Esophagus squamous epithelium (tissue), 5 donors: ENCODE measurements around the gene SLC9B2. TPM values are rescaled to one million over a fixed set of nuclear protein-coding genes. Genes with fewer than 3 reads are reported as not detected.

Experiments
- DNase-seq: peaks from one replicate; lab custom pipeline; 2025; lab: John Stamatoyannopoulos, UW
- H3K27ac ChIP-seq, 4 donors: fragments of 200-600 bp; sonication (generic); one replicate each; pipeline ENCODE4 v1.5.1; 2016 to 2019; ENCODE audit warnings: mild to moderate bottlenecking in 1 of 4
- H3K27me3 ChIP-seq, 4 donors: fragments of 200-600 bp; sonication (generic); 1 replicate in 3 of 4; 2 replicates in 1 of 4; pipeline versions ENCODE4 v1.5.1 to v1.6.0; 2017 to 2021; ENCODE audit warnings: antibody characterized with exemption in 1 of 4
- H3K36me3 ChIP-seq, 3 donors: fragments of 200-600 bp; sonication (generic); one replicate each; pipeline ENCODE4 v1.5.1; 2016 to 2019
- H3K4me1 ChIP-seq, 3 donors: fragments of 200-600 bp; sonication (generic); one replicate each; pipeline ENCODE4 v1.5.1; 2017 to 2019
- H3K4me3 ChIP-seq, 4 donors: fragments of 200-600 bp; sonication (generic); 1 replicate in 3 of 4; 2 replicates in 1 of 4; pipeline ENCODE4 v1.5.1; 2016 to 2019; ENCODE audit warnings: mild to moderate bottlenecking in 2 of 4, moderate library complexity in 1 of 4
- H3K9me3 ChIP-seq, 3 donors: fragments of 200-600 bp; sonication (generic); one replicate each; pipeline ENCODE4 v1.5.1; 2016 to 2019
- POLR2A ChIP-seq, 4 donors: fragments of 450-650 bp; IDR thresholded peaks; one replicate each; pipeline ENCODE4 v1.6.1; 2017; ENCODE audit warnings: antibody characterized with exemption in 4 of 4, mild to moderate bottlenecking in 4 of 4, moderate library complexity in 3 of 4
- WGBS, 2 donors: methylation state at CpG; one replicate each; pipeline ENCODE4 v1.1.5; 2018; 5-methylcytosine and 5-hydroxymethylcytosine counted together
- intact Hi-C: fragments of 100-400 bp; cut with DNase I; formaldehyde crosslinking; loops from one replicate; pipeline ENCODE4 v1.15.0; 2022
- total RNA-seq, 4 donors: library from RNA; depleted of rRNA; stranded (reverse); fragments of >200 nt; gene quantifications; one replicate each; pipeline ENCODE4 v1.1.0, GENCODE V29; 2016
- TF ChIP-seq, protein P1 (sequence below), 6 experiments: fragments of 450-650 bp in 4 of 6; fragments of 200-600 bp in 2 of 6; sonication (generic) in 2 of 6; IDR thresholded peaks; one replicate each; pipeline ENCODE4 v1.5.1; 2016 to 2019; ENCODE audit warnings: antibody characterized with exemption in 6 of 6, mild to moderate bottlenecking in 4 of 6, moderate library complexity in 4 of 6
- donor health status: DM: yes; HTN: yes; CAD: no.

The SLC9B2 gene
- total RNA-seq, 4 donors from 2014 or later, result 5.0 to 12.6 (median 8.9) TPM

- H3K4me1 ChIP-seq, result no peaks in the 10 kb centered on the region
- H3K36me3 ChIP-seq, result peaks cover 0 to 19% (median 0%) of the 10 kb centered on the region in 3 donors
- no peaks in the 10 kb centered on the region for H3K9me3 ChIP-seq
- H3K27ac ChIP-seq, result no peak overlapping the region
- intact Hi-C loops, result no loop called here
- whole genome bisulfite sequencing, 2 donors, result 31 to 34% methylated on average over 2 of the region's 2 CpGs
- no peaks in the 10 kb centered on the region for H3K27me3 ChIP-seq
- TF ChIP-seq, protein P1, sequence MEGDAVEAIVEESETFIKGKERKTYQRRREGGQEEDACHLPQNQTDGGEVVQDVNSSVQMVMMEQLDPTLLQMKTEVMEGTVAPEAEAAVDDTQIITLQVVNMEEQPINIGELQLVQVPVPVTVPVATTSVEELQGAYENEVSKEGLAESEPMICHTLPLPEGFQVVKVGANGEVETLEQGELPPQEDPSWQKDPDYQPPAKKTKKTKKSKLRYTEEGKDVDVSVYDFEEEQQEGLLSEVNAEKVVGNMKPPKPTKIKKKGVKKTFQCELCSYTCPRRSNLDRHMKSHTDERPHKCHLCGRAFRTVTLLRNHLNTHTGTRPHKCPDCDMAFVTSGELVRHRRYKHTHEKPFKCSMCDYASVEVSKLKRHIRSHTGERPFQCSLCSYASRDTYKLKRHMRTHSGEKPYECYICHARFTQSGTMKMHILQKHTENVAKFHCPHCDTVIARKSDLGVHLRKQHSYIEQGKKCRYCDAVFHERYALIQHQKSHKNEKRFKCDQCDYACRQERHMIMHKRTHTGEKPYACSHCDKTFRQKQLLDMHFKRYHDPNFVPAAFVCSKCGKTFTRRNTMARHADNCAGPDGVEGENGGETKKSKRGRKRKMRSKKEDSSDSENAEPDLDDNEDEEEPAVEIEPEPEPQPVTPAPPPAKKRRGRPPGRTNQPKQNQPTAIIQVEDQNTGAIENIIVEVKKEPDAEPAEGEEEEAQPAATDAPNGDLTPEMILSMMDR (IDR thresholded peaks at IDR 0.05), result no peak
- TF ChIP-seq POLR2A (IDR thresholded peaks at IDR 0.05), result no peak
- no peak for DNase-seq
- H3K4me3 ChIP-seq, result no peak overlapping the region
Measured at GRCh38 chr4:103050736-103051436, 25.7 kb downstream of the SLC9B2 start.

DNA sequence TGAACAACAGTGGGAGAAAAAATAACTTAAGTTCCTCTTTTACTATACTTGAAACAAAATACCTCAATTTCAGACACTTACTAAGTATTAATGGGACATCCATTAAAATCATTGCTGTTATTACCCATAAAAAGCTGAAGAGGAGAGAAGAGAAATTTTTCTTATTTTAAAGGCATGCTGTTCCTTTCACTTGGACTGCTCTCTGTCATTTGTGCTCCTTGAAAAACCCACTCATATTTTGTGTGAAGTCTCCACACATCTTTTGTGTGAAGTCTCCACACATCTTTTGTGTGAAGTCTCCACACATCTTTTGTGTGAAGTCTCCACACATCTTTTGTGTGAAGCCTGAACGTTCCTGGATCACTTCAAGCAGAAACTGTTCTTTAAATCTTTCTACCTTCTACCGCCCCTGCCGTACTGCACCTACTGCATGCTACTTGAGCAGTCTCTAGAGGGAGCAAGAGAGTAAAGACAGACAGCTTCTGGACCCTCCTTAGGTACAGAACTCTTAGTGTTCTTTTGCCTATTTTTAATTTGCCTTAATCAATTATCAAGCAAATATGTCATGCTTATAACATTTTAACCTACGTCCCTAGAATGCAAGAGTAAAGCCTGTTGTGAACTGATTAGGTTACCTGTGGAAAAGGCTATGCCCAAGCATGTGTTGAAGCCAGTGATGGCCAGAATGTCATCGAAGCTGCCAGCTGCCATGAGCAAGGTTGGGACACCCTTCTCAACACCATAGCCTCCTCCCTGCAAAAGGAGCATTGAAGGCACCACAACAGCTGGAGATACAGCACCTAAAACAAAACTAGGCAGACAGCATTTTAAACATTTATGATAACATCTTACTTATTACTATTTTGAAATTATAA is 29.9 kb downstream of the SLC9B2 start:
- TF ChIP-seq, protein P1 (IDR thresholded peaks at IDR 0.05), result peak in 5 of 6 experiments; percentile 38 to 60 (median 49)
- TF ChIP-seq POLR2A (IDR thresholded peaks at IDR 0.05), result no peak
- H3K4me3 ChIP-seq, result no peak overlapping the region
- no peaks in the 10 kb centered on the region for H3K4me1 ChIP-seq
- intact Hi-C loops, result no loop called here
- DNase-seq, result no peak
- H3K27me3 ChIP-seq, result no peaks in the 10 kb centered on the region
- 44 to 53% methylated on average over 5 of the region's 5 CpGs for WGBS, 2 donors
- no peaks in the 10 kb centered on the region for H3K9me3 ChIP-seq
- no peak overlapping the region for H3K27ac ChIP-seq
- H3K36me3 ChIP-seq, result peaks cover 0 to 38% (median 0%) of the 10 kb centered on the region in 3 donors

DNA sequence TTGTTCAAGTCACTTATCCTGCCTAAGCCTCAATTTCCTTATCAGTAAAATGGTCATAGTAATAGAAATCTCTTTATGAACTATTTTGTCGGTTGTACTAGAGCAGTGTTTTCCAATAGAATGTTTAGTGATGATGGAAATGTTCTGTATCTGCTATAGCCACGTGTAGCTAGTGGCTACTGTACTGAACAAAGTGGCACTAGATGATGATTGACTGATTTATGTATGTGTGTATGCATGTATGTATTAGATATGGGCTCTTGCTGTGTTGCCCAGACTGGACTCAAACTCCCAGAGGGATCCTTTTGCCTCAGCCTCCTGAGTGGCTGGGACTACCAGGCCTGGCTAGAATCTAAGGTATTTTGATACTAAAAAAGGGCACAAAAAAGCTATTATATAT is 32.4 kb downstream of the SLC9B2 start:
- H3K9me3 ChIP-seq, result no peaks in the 10 kb centered on the region
- no peak overlapping the region for H3K4me3 ChIP-seq
- TF ChIP-seq POLR2A (IDR thresholded peaks at IDR 0.05), result no peak
- TF ChIP-seq, protein P1 (IDR thresholded peaks at IDR 0.05), result no peak
- DNase-seq, result no peak
- peaks cover 0 to 28% (median 0%) of the 10 kb centered on the region in 3 donors for H3K36me3 ChIP-seq
- intact Hi-C loops, result no loop called here
- WGBS, 2 donors, result 81 to 88% methylated on average over 2 of the region's 2 CpGs
- H3K4me1 ChIP-seq, result no peaks in the 10 kb centered on the region
- H3K27ac ChIP-seq, result no peak overlapping the region
- no peaks in the 10 kb centered on the region for H3K27me3 ChIP-seq

DNA sequence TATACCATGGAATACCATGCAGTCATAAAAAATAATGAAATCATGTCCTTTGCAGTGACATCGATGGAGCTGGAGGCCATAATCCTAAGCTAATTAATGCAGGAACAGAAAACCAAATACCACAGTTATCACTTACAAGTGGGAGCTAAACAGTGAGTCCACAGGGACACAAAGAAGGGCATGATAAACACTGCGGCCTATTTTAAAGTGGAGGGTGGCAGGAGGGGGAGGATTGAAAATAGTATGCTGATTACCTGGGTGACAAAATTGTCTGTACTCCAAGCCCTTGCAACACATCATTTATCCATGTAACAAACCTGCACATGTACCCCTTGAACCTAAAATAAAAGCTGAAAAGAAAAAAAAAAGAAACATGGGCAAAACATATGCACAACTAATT is 40.4 kb downstream of the SLC9B2 start:
- no peak overlapping the region for H3K27ac ChIP-seq
- no peaks in the 10 kb centered on the region for H3K9me3 ChIP-seq
- no peak for DNase-seq
- intact Hi-C loops, result loop anchor here (10.0 kb wide), 1 partner anchor 59 kb away; the partner anchor contains the start of gene BDH2
- no peaks in the 10 kb centered on the region for H3K4me1 ChIP-seq
- no peak overlapping the region for H3K4me3 ChIP-seq
- 93 to 100% methylated on average over 2 of the region's 2 CpGs for WGBS, 2 donors
- no peaks in the 10 kb centered on the region for H3K27me3 ChIP-seq
- TF ChIP-seq, protein P1 (IDR thresholded peaks at IDR 0.05), result no peak
- no peak for TF ChIP-seq POLR2A (IDR thresholded peaks at IDR 0.05)
- H3K36me3 ChIP-seq, result peaks cover 0 to 15% (median 0%) of the 10 kb centered on the region in 3 donors

DNA sequence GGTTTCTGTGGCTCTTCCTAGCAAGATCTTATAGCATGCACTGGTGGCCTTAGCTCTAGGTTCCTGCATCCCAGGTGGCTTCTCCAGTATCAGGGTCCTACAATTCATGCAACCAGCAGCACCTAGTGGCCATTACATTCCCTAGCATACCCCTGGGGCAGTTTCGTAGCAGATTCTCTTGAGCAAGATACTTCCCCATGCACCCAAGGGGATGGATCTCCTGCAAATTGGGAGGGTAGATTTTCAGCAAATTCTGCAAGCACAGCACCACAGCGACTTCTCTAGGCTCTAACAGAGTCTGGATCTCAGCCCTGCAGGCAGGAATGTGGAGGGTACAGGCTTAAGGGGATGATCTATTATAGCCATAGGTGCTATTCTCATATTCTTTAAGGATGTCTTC is 44.0 kb downstream of the SLC9B2 start:
- Histone ChIP-seq H3K4me3 (no peak overlapping the region), H3K36me3 (peaks cover 0 to 22% (median 0%) of the 10 kb centered on the region in 3 donors), H3K27me3 (no peaks in the 10 kb centered on the region), H3K27ac (no peak overlapping the region), H3K9me3 (no peaks in the 10 kb centered on the region), H3K4me1 (no peaks in the 10 kb centered on the region)
- intact Hi-C loops, result loop anchor here (10.0 kb wide), 1 partner anchor 62 kb away; the partner anchor contains the start of gene BDH2
- no peak for DNase-seq
- TF ChIP-seq, protein P1 (IDR thresholded peaks at IDR 0.05), result peak in 2 of 6 experiments; percentile 11 to 29
- no peak for TF ChIP-seq POLR2A (IDR thresholded peaks at IDR 0.05)
- WGBS, 2 donors, result 65 to 75% methylated on average over 2 of the region's 2 CpGs
